OCI-LY7 (cell line): ENCODE data around the gene IFI6. TPM values are rescaled to one million over a fixed set of nuclear protein-coding genes. Genes with fewer than 3 reads are reported as not detected.

Experiments used
- BruUV-seq: library from RNA; stranded (reverse); fragments of 400-500 nt; replicated peaks from 2 replicates; lab custom pipeline; 2021; lab: Mats Ljungman, UMichigan
- CTCF ChIA-PET: fragments of 300-600 bp; sonication (Branson Sonifier 250); formaldehyde crosslinking; loops from one replicate; lab custom pipeline; 2022; ENCODE audit warnings: antibody characterized with exemption; ENCODE audit not compliant: unreplicated experiment; lab: Charles Lee
- POLR2A ChIA-PET: fragments of 300-600 bp; sonication (Branson Sonifier 250); formaldehyde crosslinking; loops from one replicate; lab custom pipeline; 2022; ENCODE audit warnings: antibody characterized with exemption; lab: Charles Lee
- DNase-seq: peaks from one replicate; pipeline ENCODE4 v3.0.0-alpha.2; 2015; ENCODE audit warnings: low spot score
- H2AFZ ChIP-seq: fragments of 200-600 bp; sonication (generic), shearing (Covaris generic); 2 replicates; pipeline ENCODE4 v1.6.1; 2014; ENCODE audit warnings: mild to moderate bottlenecking, antibody characterized with exemption, low read length, moderate library complexity
- H3K27ac ChIP-seq: fragments of 200-600 bp; sonication (generic); 2 replicates; pipeline ENCODE4 v1.5.1; 2014; ENCODE audit warnings: mixed run types, low read depth, mild to moderate bottlenecking, moderate library complexity, low read length, inconsistent platforms; ENCODE audit not compliant: poor library complexity, severe bottlenecking
- H3K36me3 ChIP-seq: fragments of 200-600 bp; sonication (generic); 2 replicates; pipeline ENCODE4 v1.6.1; 2014; ENCODE audit warnings: mild to moderate bottlenecking, antibody characterized with exemption, low read length, moderate library complexity, mixed read lengths; ENCODE audit not compliant: insufficient read depth
- H3K4me1 ChIP-seq: fragments of 200-600 bp; sonication (generic); 2 replicates; pipeline ENCODE4 v1.5.1; 2014; ENCODE audit warnings: mild to moderate bottlenecking, low read length; ENCODE audit not compliant: insufficient read depth, poor library complexity, severe bottlenecking
- H3K4me2 ChIP-seq: fragments of 200-600 bp; sonication (generic); 2 replicates; pipeline ENCODE4 v1.6.1; 2014; ENCODE audit warnings: mild to moderate bottlenecking, low read length
- H3K4me3 ChIP-seq: fragments of 200-600 bp; sonication (generic); 2 replicates; pipeline ENCODE4 v1.5.1; 2014; ENCODE audit warnings: mild to moderate bottlenecking, low read depth, low read length; ENCODE audit not compliant: poor library complexity, severe bottlenecking
- H3K79me2 ChIP-seq: fragments of 200-600 bp; sonication (generic); 2 replicates; pipeline ENCODE4 v1.6.1; 2016; ENCODE audit warnings: low read depth, mild to moderate bottlenecking, low read length, moderate library complexity, mixed read lengths; ENCODE audit not compliant: insufficient read depth
- H3K9me2 ChIP-seq: fragments of 200-600 bp; sonication (generic); 2 replicates; pipeline ENCODE4 v1.6.1; 2016; ENCODE audit warnings: mild to moderate bottlenecking, low read length, mixed read lengths; ENCODE audit not compliant: insufficient read depth
- H3K9me3 ChIP-seq: fragments of 200-600 bp; sonication (generic); 2 replicates; pipeline ENCODE4 v1.6.1; 2014; ENCODE audit warnings: mild to moderate bottlenecking, mixed run types, low read length, mixed read lengths
- H4K20me1 ChIP-seq: fragments of 200-600 bp; sonication (generic); 2 replicates; pipeline ENCODE4 v1.6.1; 2014; ENCODE audit warnings: mild to moderate bottlenecking, antibody characterized with exemption, low read length, moderate library complexity, mixed read lengths; ENCODE audit not compliant: insufficient read depth
- CTCF ChIP-seq: fragments of 200-600 bp; sonication (generic); conservative IDR thresholded peaks from 2 replicates; pipeline ENCODE4 v1.5.1; 2014; ENCODE audit warnings: mild to moderate bottlenecking, antibody characterized with exemption, low read length, moderate library complexity, mixed read lengths
- EZH2phosphoT487 ChIP-seq: fragments of 200-600 bp; sonication (generic); IDR thresholded peaks from 2 replicates; pipeline ENCODE4 v1.6.1; 2018; ENCODE audit warnings: low read depth, borderline replicate concordance, mild to moderate bottlenecking, mixed run types, antibody characterized with exemption, low read length, moderate library complexity, mixed read lengths
- intact Hi-C: fragments of 100-400 bp; cut with micrococcal nuclease; formaldehyde crosslinking; loops from one replicate; pipeline ENCODE4 v1.10.0; 2022; ENCODE audit not compliant: unreplicated experiment
- total RNA-seq, 2 experiments: library from RNA; depleted of rRNA in 1 of 2; stranded (reverse); fragments of >200 nt in 1 of 2; shearing (Covaris generic) in 1 of 2; gene quantifications; 2 replicates each; pipeline ENCODE4 v1.2.3, GENCODE V29; 2014 to 2022

Gene IFI6
- total RNA-seq, 2 experiments from 2014 or later: 6.0 to 7.7 TPM

DNA sequence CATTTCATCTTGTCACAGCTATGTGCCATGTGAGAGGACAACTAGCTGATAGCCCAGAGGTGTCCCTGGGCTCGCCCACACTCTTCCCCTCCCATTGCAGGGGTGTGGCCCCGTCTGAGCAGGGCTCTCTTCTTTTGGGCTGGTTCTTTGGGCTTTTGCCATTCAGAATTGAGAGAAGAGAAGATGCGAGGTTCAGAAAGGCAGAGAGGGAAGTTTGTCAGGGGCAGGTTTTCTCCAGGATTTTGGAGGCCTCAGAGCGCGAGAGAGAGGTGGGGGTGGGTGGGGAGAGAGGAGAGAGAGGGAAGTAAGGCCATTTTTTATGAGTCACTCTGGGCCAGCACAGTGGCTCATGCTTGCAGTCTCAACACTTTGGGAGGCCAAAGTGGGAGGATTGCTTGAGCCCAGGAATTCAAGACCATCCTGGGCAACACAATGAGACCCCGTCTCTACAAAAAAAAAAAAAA lies 5.2 kb downstream of the IFI6 start:
- POLR2A ChIA-PET: interaction anchor here (0.6 kb wide), 2 partner anchors 60 to 1553 kb away, joined by 4 to 5 read pairs; no protein-coding TSS in a partner anchor

DNA sequence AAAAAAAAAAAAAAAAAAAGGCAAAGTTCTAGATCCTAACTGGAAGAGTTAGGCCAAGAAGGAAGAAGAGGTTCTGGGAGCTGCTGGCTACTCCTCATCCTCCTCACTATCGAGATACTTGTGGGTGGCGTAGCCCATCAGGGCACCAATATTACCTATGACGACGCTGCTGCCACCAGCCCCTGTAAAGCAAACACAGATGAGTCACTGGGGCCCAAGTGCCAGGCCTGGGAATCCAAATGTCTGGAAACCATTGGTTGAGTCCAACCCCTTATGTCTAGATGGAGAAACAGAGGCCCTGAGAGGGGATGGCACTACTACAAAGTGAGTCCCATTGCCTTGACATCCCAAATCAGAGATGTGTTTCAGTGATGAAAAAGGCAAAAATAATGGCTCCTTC lies 5.7 kb downstream of the IFI6 start:
- peaks cover 28% of the 10 kb centered on the region for H3K4me1 ChIP-seq
- H3K36me3 ChIP-seq: no peaks in the 10 kb centered on the region
- ChIA-PET CTCF (no interaction called here), POLR2A (interaction anchor here (0.6 kb wide), 1 partner anchor 1553 kb away, joined by 5 read pairs; no protein-coding TSS in a partner anchor)
- no peak for TF ChIP-seq EZH2phosphoT487
- H2AFZ ChIP-seq: no peak overlapping the region
- H3K9me2 ChIP-seq: no peaks in the 10 kb centered on the region
- H3K27ac ChIP-seq: no peak overlapping the region
- no peaks in the 10 kb centered on the region for H3K79me2 ChIP-seq
- intact Hi-C loops: loop anchor here (10.0 kb wide), 1 partner anchor 341 kb away; the partner anchor contains the start of gene TMEM222
- no TSS peak for BruUV-seq
- no peak overlapping the region for H3K4me2 ChIP-seq
- no peaks in the 10 kb centered on the region for H4K20me1 ChIP-seq
- H3K4me3 ChIP-seq: no peak overlapping the region
- no peaks in the 10 kb centered on the region for H3K9me3 ChIP-seq
- no peak for DNase-seq

More for the DNA sequence above, 5.2 kb downstream of the IFI6 start:
- no peaks in the 10 kb centered on the region for H3K9me3 ChIP-seq
- no peaks in the 10 kb centered on the region for H3K9me2 ChIP-seq
- intact Hi-C loops: loop anchor here (10.0 kb wide), 1 partner anchor 342 kb away; the partner anchor contains the start of gene TMEM222
- H3K36me3 ChIP-seq: no peaks in the 10 kb centered on the region
- no peaks in the 10 kb centered on the region for H4K20me1 ChIP-seq
- H3K4me2 ChIP-seq: no peak overlapping the region
- H3K4me1 ChIP-seq: peaks cover 27% of the 10 kb centered on the region
- no peak for TF ChIP-seq EZH2phosphoT487
- TF ChIP-seq CTCF: no peak
- CTCF ChIA-PET: no interaction called here
- DNase-seq: no peak
- H3K79me2 ChIP-seq: no peaks in the 10 kb centered on the region
- no peak overlapping the region for H2AFZ ChIP-seq
- no peak overlapping the region for H3K4me3 ChIP-seq
- no peak overlapping the region for H3K27ac ChIP-seq
- no TSS peak for BruUV-seq

DNA sequence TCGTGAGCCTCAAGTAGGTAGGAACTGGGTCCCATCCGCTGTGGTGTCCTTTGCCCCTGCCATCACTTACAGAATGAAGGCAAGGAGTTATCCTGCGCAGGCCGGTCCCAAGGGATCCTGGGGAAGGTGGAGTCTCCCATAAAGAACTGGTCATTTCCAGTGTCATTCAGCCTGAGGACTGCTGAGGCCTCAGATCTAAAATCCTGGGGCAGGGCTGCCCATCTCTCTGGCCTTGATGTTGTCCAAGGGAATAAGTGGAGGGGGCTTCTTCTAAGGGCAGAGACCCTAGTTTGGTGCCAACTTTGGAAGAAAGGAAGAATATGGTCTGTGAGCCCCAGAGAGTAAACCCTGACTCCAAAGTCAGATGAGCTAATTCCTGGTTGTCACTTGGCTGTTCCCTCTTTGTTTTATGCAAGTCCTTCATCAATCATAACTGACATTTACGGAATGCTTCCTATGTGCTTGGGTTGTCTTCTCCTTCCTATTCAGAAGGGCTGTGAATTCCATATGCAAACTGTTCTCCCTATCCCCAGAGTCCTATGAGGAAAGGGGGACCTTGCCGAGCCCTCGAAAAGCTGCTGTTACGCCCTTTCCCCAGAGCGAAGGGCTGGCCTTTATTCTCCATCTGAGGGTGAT lies 6.9 kb downstream of the IFI6 start:
- no peaks in the 10 kb centered on the region for H3K79me2 ChIP-seq
- H3K9me3 ChIP-seq: no peaks in the 10 kb centered on the region
- DNase-seq: no peak
- TF ChIP-seq EZH2phosphoT487: no peak
- no peak for TF ChIP-seq CTCF
- no peaks in the 10 kb centered on the region for H3K36me3 ChIP-seq
- peaks cover 40% of the 10 kb centered on the region for H3K4me1 ChIP-seq
- BruUV-seq: no TSS peak
- H2AFZ ChIP-seq: no peak overlapping the region
- no peak overlapping the region for H3K27ac ChIP-seq
- H3K4me2 ChIP-seq: no peak overlapping the region
- no peaks in the 10 kb centered on the region for H4K20me1 ChIP-seq
- no peak overlapping the region for H3K4me3 ChIP-seq
- ChIA-PET POLR2A (interaction anchor here (0.6 kb wide), 1 partner anchor 14 kb away, joined by 3 read pairs; no protein-coding TSS in a partner anchor), CTCF (interaction anchor here (0.9 kb wide), 1 partner anchor 58 kb away, joined by 3 read pairs; no protein-coding TSS in a partner anchor)
- intact Hi-C loops: loop anchor here (10.0 kb wide), 1 partner anchor 340 kb away; the partner anchor contains the start of gene TMEM222
- H3K9me2 ChIP-seq: no peaks in the 10 kb centered on the region
